Activated CD4-positive, alpha-beta T cell treated with anti-CD3 and anti-CD28 coated beads for 4 hours (primary cell): ENCODE results near the gene PCARE.
"Not testable (repeated sequence)": the region's sequence is repeated elsewhere in the genome, so short reads cannot be mapped to it uniquely, and the experiment has no call there.

Source experiments
- DNase-seq, 2 donors: peaks; one replicate each; pipeline ENCODE4 v3.0.0-alpha.2; 2020

PCARE gene

GRCh38 chr2:29074411-29074810, at the start of gene PCARE:
Gene PCARE (minus strand): TSS chr2:29074523. CDS start chr2:29074261, 262 bp downstream.
- DNase-seq = no peak

- DNase-seq = no peak
These were observed 49.5 kb upstream of the PCARE start for GRCh38 chr2:29123617-29124349.

- DNase-seq = no peak
These were observed 46.5 kb upstream of the PCARE start for GRCh38 chr2:29120846-29121245.

GRCh38 chr2:29119211-29119610, 44.9 kb upstream of the PCARE start:
- DNase-seq = no peak

- DNase-seq = no peak
These were observed 43.4 kb upstream of the PCARE start for GRCh38 chr2:29117636-29118303.

GRCh38 chr2:29115797-29116781, 41.8 kb upstream of the PCARE start:
- peak; percentile 60 to 64 for DNase-seq

- DNase-seq = peak; percentile 79 to 85
These were observed 40.8 kb upstream of the PCARE start, which contains the start of gene CLIP4 for GRCh38 chr2:29114946-29115609. Gene CLIP4 (plus strand): TSS chr2:29115415. CDS start chr2:29121389, 5,974 bp downstream.

- no peak for DNase-seq
These were observed 40.2 kb upstream of the PCARE start for GRCh38 chr2:29114586-29114945.

GRCh38 chr2:29113891-29114321, 39.6 kb upstream of the PCARE start:
- DNase-seq = no peak

GRCh38 chr2:29113027-29113686, 38.8 kb upstream of the PCARE start:
- no peak for DNase-seq

GRCh38 chr2:29112379-29112778, 38.1 kb upstream of the PCARE start:
- no peak for DNase-seq

GRCh38 chr2:29110916-29111535, 36.7 kb upstream of the PCARE start:
- DNase-seq = no peak

GRCh38 chr2:29109246-29109645, 34.9 kb upstream of the PCARE start:
- DNase-seq = no peak

- DNase-seq = no peak
These were observed 33.9 kb upstream of the PCARE start for GRCh38 chr2:29108225-29108624.

- not testable (repeated sequence) for DNase-seq
These were observed 33.2 kb upstream of the PCARE start for GRCh38 chr2:29107547-29107946.

- DNase-seq = no peak
These were observed 32.7 kb upstream of the PCARE start for GRCh38 chr2:29106980-29107388.

- no peak for DNase-seq
These were observed 31.9 kb upstream of the PCARE start for GRCh38 chr2:29106256-29106655.

GRCh38 chr2:29105375-29105774, 31.1 kb upstream of the PCARE start:
- no peak for DNase-seq

GRCh38 chr2:29104688-29105087, 30.4 kb upstream of the PCARE start:
- DNase-seq = no peak

- DNase-seq = no peak
These were observed 26.2 kb upstream of the PCARE start for GRCh38 chr2:29100564-29100963.

GRCh38 chr2:29097569-29097968, 23.2 kb upstream of the PCARE start:
- no peak for DNase-seq

- DNase-seq = no peak
These were observed 22.6 kb upstream of the PCARE start for GRCh38 chr2:29096969-29097368.
